Sciatic nerve (tissue), 2 donors: ENCODE data around the gene TMC7. TPM values are rescaled to one million over a fixed set of nuclear protein-coding genes. Genes with fewer than 3 reads are reported as not detected.
A peak's percentile ranks its signal among the peaks of the same experiment; 100 is the strongest.

Experiments used
- ATAC-seq: fragments of 200-7000 bp; cut with Tn5 transposase; one replicate; pipeline ENCODE4 v1.9.1; 2020; ENCODE audit warnings: mild to moderate bottlenecking, moderate library complexity
- DNase-seq: peaks from one replicate; pipeline ENCODE4 v3.0.0-alpha.2; 2020; ENCODE audit warnings: low spot score
- intact Hi-C: fragments of 100-400 bp; cut with DNase I; formaldehyde crosslinking; loops from one replicate; pipeline ENCODE4 v1.14.2; 2022
- total RNA-seq: library from RNA; stranded (reverse); fragmentation: NEBNext Ultra II Directional; extraction: Animal tissue kit (Norgen Biotek cat#: 25700); gene quantifications from one replicate; pipeline ENCODE4 v1.2.1, GENCODE V29; 2021
- donor health status: DM: no; HTN: no; CAD: no.
- donor health status: DM: no; HTN: no; CAD: no.

TMC7 gene
- total RNA-seq, 1 donor from 2014 or later = 9.6 TPM

GRCh38 chr16:19071811-19072777 lies 88.4 kb downstream of the TMC7 start:
- no peak for ATAC-seq
- DNase-seq = peak; percentile 64
- intact Hi-C loops = loop anchor here (5.0 kb wide), 1 partner anchor 90 kb away; the partner anchor contains the start of gene TMC7

GRCh38 chr16:19073344-19073743 lies 89.6 kb downstream of the TMC7 start:
- DNase-seq (peak; percentile 10), ATAC-seq (no peak)
- intact Hi-C loops = loop anchor here (5.0 kb wide), 1 partner anchor 91 kb away; the partner anchor contains the start of gene TMC7

GRCh38 chr16:19073863-19074262 lies 90.1 kb downstream of the TMC7 start:
- ATAC-seq = no peak
- intact Hi-C loops = loop anchor here (5.0 kb wide), 1 partner anchor 92 kb away; the partner anchor contains the start of gene TMC7

GRCh38 chr16:19075511-19075910 lies 91.8 kb downstream of the TMC7 start:
- ATAC-seq (no peak), DNase-seq (peak; percentile 46)
- intact Hi-C loops = no loop called here

More at GRCh38 chr16:19073863-19074262, 90.1 kb downstream of the TMC7 start:
- DNase-seq = peak; percentile 12

- no peak for DNase-seq
- no peak for ATAC-seq
- intact Hi-C loops = no loop called here
Measured at GRCh38 chr16:19077879-19078278, 94.1 kb downstream of the TMC7 start.

GRCh38 chr16:19083670-19084069 lies 99.9 kb downstream of the TMC7 start:
- DNase-seq = no peak
- no peak for ATAC-seq
- intact Hi-C loops = loop anchor here (10.0 kb wide), 1 partner anchor 421 kb away; no protein-coding TSS in a partner anchor

- DNase-seq = no peak
- intact Hi-C loops = loop anchor here (10.0 kb wide), 1 partner anchor 421 kb away; no protein-coding TSS in a partner anchor
- ATAC-seq = no peak
Measured at GRCh38 chr16:19084139-19084538, 100.4 kb downstream of the TMC7 start.

GRCh38 chr16:19084879-19085278 lies 101.1 kb downstream of the TMC7 start:
- DNase-seq (peak; percentile 23), ATAC-seq (no peak)
- intact Hi-C loops = loop anchor here (5.0 to 10.0 kb wide), 2 partner anchors 287 to 420 kb away; no protein-coding TSS in a partner anchor

GRCh38 chr16:19085679-19086200 lies 102.0 kb downstream of the TMC7 start:
- ATAC-seq (no peak), DNase-seq (no peak)
- intact Hi-C loops = loop anchor here (5.0 to 10.0 kb wide), 2 partner anchors 287 to 419 kb away; no protein-coding TSS in a partner anchor

- DNase-seq (peak; percentile 90), ATAC-seq (peak; percentile 98)
- intact Hi-C loops = loop anchor here (5.0 to 10.0 kb wide), 2 partner anchors 286 to 418 kb away; no protein-coding TSS in a partner anchor
Measured at GRCh38 chr16:19086322-19087199, 102.8 kb downstream of the TMC7 start.

- intact Hi-C loops = loop anchor here (5.0 to 10.0 kb wide), 2 partner anchors 284 to 416 kb away; no protein-coding TSS in a partner anchor
- DNase-seq (no peak), ATAC-seq (no peak)
Measured at GRCh38 chr16:19088341-19088916, 104.7 kb downstream of the TMC7 start.

GRCh38 chr16:19089410-19089955 lies 105.7 kb downstream of the TMC7 start:
- DNase-seq = no peak
- ATAC-seq = no peak
- intact Hi-C loops = loop anchor here (5.0 to 10.0 kb wide), 2 partner anchors 283 to 415 kb away; no protein-coding TSS in a partner anchor

- ATAC-seq (no peak), DNase-seq (no peak)
- intact Hi-C loops = no loop called here
Measured at GRCh38 chr16:19090916-19091315, 107.2 kb downstream of the TMC7 start.

- no peak for DNase-seq
- no peak for ATAC-seq
- intact Hi-C loops = no loop called here
Measured at GRCh38 chr16:19092653-19093410, 109.1 kb downstream of the TMC7 start.

- DNase-seq (no peak), ATAC-seq (no peak)
- intact Hi-C loops = no loop called here
Measured at GRCh38 chr16:19093631-19094541, 110.2 kb downstream of the TMC7 start.
